ENCODE data around the gene MAMDC4. TPM values are rescaled to one million over a fixed set of nuclear protein-coding genes. Genes with fewer than 3 reads are reported as not detected.

The MAMDC4 gene
- total RNA-seq, 1 experiment from 2014 or later = 6.7 TPM

DNA sequence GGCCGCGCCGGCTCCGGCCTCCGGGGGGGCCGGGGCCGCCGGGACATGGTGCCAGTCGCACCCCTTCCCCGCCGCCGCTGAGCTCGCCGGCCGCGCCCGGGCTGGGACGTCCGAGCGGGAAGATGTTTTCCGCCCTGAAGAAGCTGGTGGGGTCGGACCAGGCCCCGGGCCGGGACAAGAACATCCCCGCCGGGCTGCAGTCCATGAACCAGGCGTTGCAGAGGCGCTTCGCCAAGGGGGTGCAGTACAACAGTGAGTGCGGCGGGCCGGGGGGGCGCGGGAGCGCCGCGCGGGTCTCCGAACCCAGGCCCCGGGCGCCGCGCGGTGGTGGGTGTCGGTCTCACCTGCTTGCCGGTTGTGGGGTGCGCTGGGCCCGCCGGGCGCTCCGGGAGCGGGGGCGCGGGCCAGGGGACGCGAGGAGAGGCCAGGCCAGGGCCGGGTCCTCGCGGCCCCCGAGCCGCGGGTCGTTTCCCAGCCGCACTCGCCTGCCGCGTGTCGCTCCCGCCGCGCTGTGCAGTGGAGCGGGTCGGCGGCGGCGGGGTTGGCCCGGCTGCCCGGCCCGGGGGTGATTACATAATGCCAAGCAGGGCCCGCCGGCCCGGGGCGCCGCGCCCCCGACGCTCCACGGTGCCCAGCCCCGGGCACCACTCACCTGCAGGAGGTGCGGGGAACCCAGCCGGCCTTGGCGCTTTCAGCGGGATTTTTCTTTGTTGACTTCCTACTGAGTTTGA is 43.9 kb upstream of the MAMDC4 start:
- Mint-ChIP-seq H3K36me3 (peaks cover 21% of the 10 kb centered on the region), H3K9me3 (no peaks in the 10 kb centered on the region), H3K4me1 (peaks cover 21% of the 10 kb centered on the region), H3K27me3 (ENCODE audit: low read depth) (peaks cover 18% of the 10 kb centered on the region), H3K27ac (0 out of 2 replicates have a peak overlapping the region, but pooled peaks have one; percentile 31), H3K4me3 (peak overlapping the region; percentile 86)
- DNase-seq (ENCODE audit: low spot score) = no peak
- ATAC-seq = peak; percentile 3
- POLR2A ChIA-PET = interaction anchor here (1.1 to 1.4 kb wide), 2 partner anchors 14 to 39 kb away, joined by 3 to 5 read pairs; no protein-coding TSS in a partner anchor
- TF ChIP-seq AR (CRISPR knock-in tag; IDR thresholded peaks at IDR 0.05) = no peak
- TF ChIP-seq HMGXB4 (CRISPR knock-in tag; IDR thresholded peaks at IDR 0.05) = peak; percentile 29; the same call in 1 of the 2 replicates
- no peak for TF ChIP-seq ATF1 (CRISPR knock-in tag; IDR thresholded peaks at IDR 0.05)
- no peak for TF ChIP-seq JUN (CRISPR knock-in tag; IDR thresholded peaks at IDR 0.05)
- 0 out of 2 replicates have a peak, but pooled peaks have one; percentile 7 for TF ChIP-seq ZNF263 (CRISPR knock-in tag; IDR thresholded peaks at IDR 0.05; ENCODE audit: low read depth)
- TF ChIP-seq ESRRA (CRISPR knock-in tag; IDR thresholded peaks at IDR 0.05; ENCODE audit: borderline replicate concordance) = no peak
- 0 out of 2 replicates have a peak, but pooled peaks have one; percentile 11 for TF ChIP-seq ZNF317 (CRISPR knock-in tag; IDR thresholded peaks at IDR 0.05; ENCODE audit: borderline replicate concordance, low read depth)
- CTCF ChIA-PET = interaction anchor here (0.5 to 3.8 kb wide), 14 partner anchors 8 to 242 kb away, joined by 3 to 32 read pairs (median 4); partner anchors contain the start of genes AJM1 and TMEM141

DNA sequence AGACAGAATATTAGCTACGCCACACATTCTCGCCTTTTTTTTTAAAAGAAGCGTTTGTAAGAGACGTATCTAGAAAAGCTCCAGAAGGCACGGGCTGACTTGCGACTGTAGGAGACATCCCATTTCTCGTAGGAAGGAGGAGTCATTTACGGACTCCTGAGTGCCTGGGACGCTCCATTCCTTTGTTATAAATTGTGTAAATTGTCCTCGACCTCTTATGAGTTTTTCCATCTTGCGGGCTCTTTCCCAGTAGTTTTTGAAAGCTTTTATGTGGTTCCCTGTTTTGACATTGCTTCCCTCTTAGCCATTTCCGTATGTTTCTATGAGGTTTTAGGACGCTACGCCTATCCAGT is 43.4 kb upstream of the MAMDC4 start:
- H3K27ac Mint-ChIP-seq = 0 out of 2 replicates have a peak overlapping the region, but pooled peaks have one; percentile 31
- CTCF ChIA-PET = interaction anchor here (0.5 to 3.8 kb wide), 9 partner anchors 9 to 524 kb away, joined by 3 to 32 read pairs (median 3); partner anchors contain the start of gene AJM1
- no peak for ATAC-seq
- TF ChIP-seq ZNF138 (CRISPR knock-in tag; conservative IDR thresholded peaks at IDR 0.05) (no peak), GTF2I (CRISPR knock-in tag; conservative IDR thresholded peaks at IDR 0.05) (no peak), AR (CRISPR knock-in tag; IDR thresholded peaks at IDR 0.05) (no peak), ARID4B (CRISPR knock-in tag; IDR thresholded peaks at IDR 0.05; ENCODE audit: borderline replicate concordance) (no peak), HMGA2 (CRISPR knock-in tag; IDR thresholded peaks at IDR 0.05) (no peak), ZNF232 (CRISPR knock-in tag; IDR thresholded peaks at IDR 0.05) (no peak)
- TF ChIP-seq, protein P1, sequence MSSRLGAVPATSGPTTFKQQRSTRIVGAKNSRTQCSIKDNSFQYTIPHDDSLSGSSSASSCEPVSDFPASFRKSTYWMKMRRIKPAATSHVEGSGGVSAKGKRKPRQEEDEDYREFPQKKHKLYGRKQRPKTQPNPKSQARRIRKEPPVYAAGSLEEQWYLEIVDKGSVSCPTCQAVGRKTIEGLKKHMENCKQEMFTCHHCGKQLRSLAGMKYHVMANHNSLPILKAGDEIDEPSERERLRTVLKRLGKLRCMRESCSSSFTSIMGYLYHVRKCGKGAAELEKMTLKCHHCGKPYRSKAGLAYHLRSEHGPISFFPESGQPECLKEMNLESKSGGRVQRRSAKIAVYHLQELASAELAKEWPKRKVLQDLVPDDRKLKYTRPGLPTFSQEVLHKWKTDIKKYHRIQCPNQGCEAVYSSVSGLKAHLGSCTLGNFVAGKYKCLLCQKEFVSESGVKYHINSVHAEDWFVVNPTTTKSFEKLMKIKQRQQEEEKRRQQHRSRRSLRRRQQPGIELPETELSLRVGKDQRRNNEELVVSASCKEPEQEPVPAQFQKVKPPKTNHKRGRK (CRISPR knock-in tag; IDR thresholded peaks at IDR 0.05; ENCODE audit: borderline replicate concordance) = no peak
- TF ChIP-seq, protein P2, sequence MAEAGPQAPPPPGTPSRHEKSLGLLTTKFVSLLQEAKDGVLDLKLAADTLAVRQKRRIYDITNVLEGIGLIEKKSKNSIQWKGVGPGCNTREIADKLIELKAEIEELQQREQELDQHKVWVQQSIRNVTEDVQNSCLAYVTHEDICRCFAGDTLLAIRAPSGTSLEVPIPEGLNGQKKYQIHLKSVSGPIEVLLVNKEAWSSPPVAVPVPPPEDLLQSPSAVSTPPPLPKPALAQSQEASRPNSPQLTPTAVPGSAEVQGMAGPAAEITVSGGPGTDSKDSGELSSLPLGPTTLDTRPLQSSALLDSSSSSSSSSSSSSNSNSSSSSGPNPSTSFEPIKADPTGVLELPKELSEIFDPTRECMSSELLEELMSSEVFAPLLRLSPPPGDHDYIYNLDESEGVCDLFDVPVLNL (CRISPR knock-in tag; IDR thresholded peaks at IDR 0.05; ENCODE audit: borderline replicate concordance, low read depth) = no peak

More for the DNA sequence above, 43.4 kb upstream of the MAMDC4 start:
- POLR2A ChIA-PET = no interaction called here
- H3K36me3 Mint-ChIP-seq = peaks cover 25% of the 10 kb centered on the region
- no peak for DNase-seq (ENCODE audit: low spot score)
- H3K9me3 Mint-ChIP-seq = no peaks in the 10 kb centered on the region
- H3K27me3 Mint-ChIP-seq (ENCODE audit: low read depth) = peaks cover 13% of the 10 kb centered on the region
- H3K4me1 Mint-ChIP-seq = peaks cover 21% of the 10 kb centered on the region
- H3K4me3 Mint-ChIP-seq = peak overlapping the region; percentile 86
